ENCODE measurements around the gene HOXA3. TPM values are rescaled to one million over a fixed set of nuclear protein-coding genes. Genes with fewer than 3 reads are reported as not detected.

The HOXA3 gene
- total RNA-seq, 3 donors from 2014 or later (not counting 1 experiment from before 2014, with no cell fraction given) = 0.32 to 0.78 (median 0.35) TPM

DNA sequence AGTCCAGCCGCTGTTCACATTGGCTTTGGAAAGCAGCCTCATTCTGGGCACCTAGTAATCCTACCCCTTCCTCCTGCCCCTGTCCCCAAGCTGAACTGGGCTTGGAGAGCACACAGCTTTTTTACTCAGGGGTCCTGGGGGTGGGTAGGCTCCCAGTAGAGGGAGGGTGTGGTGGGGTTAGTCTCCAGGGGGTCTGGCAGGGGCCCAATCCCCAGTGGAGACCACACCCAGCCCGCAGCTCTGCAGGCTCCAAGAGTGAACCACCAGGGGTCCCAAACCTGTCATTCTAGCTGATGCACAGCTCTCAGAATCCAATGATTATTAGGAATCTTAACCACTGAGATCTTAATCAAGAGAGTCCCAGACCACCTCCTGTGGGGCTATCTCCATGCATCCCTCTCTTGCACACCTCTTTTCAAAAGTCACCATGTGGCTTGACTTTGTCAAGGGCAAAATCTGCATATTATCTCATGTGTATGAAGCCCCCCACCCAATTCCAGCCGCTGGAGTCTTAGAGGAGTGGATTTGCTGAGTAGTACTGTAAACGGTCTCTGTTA lies 30.0 kb upstream of the HOXA3 start:
- TF ChIP-seq, protein P1, sequence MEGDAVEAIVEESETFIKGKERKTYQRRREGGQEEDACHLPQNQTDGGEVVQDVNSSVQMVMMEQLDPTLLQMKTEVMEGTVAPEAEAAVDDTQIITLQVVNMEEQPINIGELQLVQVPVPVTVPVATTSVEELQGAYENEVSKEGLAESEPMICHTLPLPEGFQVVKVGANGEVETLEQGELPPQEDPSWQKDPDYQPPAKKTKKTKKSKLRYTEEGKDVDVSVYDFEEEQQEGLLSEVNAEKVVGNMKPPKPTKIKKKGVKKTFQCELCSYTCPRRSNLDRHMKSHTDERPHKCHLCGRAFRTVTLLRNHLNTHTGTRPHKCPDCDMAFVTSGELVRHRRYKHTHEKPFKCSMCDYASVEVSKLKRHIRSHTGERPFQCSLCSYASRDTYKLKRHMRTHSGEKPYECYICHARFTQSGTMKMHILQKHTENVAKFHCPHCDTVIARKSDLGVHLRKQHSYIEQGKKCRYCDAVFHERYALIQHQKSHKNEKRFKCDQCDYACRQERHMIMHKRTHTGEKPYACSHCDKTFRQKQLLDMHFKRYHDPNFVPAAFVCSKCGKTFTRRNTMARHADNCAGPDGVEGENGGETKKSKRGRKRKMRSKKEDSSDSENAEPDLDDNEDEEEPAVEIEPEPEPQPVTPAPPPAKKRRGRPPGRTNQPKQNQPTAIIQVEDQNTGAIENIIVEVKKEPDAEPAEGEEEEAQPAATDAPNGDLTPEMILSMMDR (IDR thresholded peaks at IDR 0.05) = no peak
- ATAC-seq (no peak), DNase-seq (no peak)
- peaks cover 42% of the 10 kb centered on the region for H3K4me1 ChIP-seq (ENCODE audit: control insufficient read depth, insufficient read depth, low read length)
- no peaks in the 10 kb centered on the region for H3K36me3 ChIP-seq (ENCODE audit: control insufficient read depth, insufficient read depth, low read length)
- peaks cover 80% of the 10 kb centered on the region for H3K27me3 ChIP-seq (ENCODE audit: control insufficient read depth, insufficient read depth, low read length)
- no peak overlapping the region for H3K27ac Mint-ChIP-seq
- H3K27ac ChIP-seq (ENCODE audit: low read length) = no peak overlapping the region
- no peaks in the 10 kb centered on the region for H3K9me3 Mint-ChIP-seq
- peaks cover 68 to 79% of the 10 kb centered on the region in 2 donors for H3K27me3 Mint-ChIP-seq (ENCODE audit: low read depth in 2 of 2)
- 60% methylated on average over 4 of the region's 4 CpGs for WGBS (ENCODE audit: insufficient coverage)
- intact Hi-C loops (cut with micrococcal nuclease) = no loop called here
- H3K4me1 Mint-ChIP-seq = peaks cover 27 to 37% of the 10 kb centered on the region in 2 donors
- no peak overlapping the region for H3K4me3 ChIP-seq (ENCODE audit: low read length)
- no peaks in the 10 kb centered on the region for H3K9me3 ChIP-seq (ENCODE audit: control insufficient read depth, insufficient read depth, low read length)
- H3K4me3 Mint-ChIP-seq = peak overlapping the region; percentile 37
- peaks cover 7% of the 10 kb centered on the region for H3K36me3 Mint-ChIP-seq

DNA sequence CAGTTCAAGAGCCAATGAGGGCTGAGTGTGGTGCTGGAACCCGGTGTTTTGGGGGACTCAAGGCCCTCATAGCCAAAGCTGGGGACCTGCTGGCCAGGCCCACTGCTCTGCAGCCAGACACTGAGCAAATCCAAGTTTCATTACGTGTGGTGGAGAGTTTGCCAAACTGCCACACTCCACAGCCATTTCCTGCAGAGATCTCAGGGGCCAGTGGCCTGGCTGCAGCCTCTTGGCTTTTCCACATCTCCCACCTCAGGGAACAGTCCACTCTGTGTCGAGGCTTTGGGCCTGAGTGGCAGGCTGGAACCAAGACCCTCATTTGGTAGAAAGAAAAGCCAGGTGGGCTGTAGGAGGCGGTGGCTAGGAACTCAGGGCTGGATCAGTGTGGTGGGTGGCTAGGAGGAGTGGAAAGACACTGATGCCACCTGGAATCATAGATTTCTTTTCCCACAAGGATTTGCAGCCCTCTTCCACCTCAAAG lies 29.5 kb upstream of the HOXA3 start:
- peaks cover 42% of the 10 kb centered on the region for H3K4me1 ChIP-seq (ENCODE audit: control insufficient read depth, insufficient read depth, low read length)
- Mint-ChIP-seq H3K27ac (no peak overlapping the region), H3K4me1 (peaks cover 27 to 37% of the 10 kb centered on the region in 2 donors), H3K4me3 (no peak overlapping the region), H3K9me3 (no peaks in the 10 kb centered on the region), H3K36me3 (peaks cover 7% of the 10 kb centered on the region), H3K27me3 (ENCODE audit: low read depth in 2 of 2) (peaks cover 64 to 74% of the 10 kb centered on the region in 2 donors)
- no peak overlapping the region for H3K27ac ChIP-seq (ENCODE audit: low read length)
- peaks cover 74% of the 10 kb centered on the region for H3K27me3 ChIP-seq (ENCODE audit: control insufficient read depth, insufficient read depth, low read length)
- H3K4me3 ChIP-seq (ENCODE audit: low read length) = no peak overlapping the region
- H3K9me3 ChIP-seq (ENCODE audit: control insufficient read depth, insufficient read depth, low read length) = no peaks in the 10 kb centered on the region
- no peak for ATAC-seq
- TF ChIP-seq, protein P1 (IDR thresholded peaks at IDR 0.05) = no peak
- peak in 1 of 2 donors; percentile 12 for DNase-seq
- intact Hi-C loops (cut with micrococcal nuclease) = no loop called here
- WGBS (ENCODE audit: insufficient coverage) = 86% methylated on average over 3 of the region's 4 CpGs
- H3K36me3 ChIP-seq (ENCODE audit: control insufficient read depth, insufficient read depth, low read length) = no peaks in the 10 kb centered on the region

DNA sequence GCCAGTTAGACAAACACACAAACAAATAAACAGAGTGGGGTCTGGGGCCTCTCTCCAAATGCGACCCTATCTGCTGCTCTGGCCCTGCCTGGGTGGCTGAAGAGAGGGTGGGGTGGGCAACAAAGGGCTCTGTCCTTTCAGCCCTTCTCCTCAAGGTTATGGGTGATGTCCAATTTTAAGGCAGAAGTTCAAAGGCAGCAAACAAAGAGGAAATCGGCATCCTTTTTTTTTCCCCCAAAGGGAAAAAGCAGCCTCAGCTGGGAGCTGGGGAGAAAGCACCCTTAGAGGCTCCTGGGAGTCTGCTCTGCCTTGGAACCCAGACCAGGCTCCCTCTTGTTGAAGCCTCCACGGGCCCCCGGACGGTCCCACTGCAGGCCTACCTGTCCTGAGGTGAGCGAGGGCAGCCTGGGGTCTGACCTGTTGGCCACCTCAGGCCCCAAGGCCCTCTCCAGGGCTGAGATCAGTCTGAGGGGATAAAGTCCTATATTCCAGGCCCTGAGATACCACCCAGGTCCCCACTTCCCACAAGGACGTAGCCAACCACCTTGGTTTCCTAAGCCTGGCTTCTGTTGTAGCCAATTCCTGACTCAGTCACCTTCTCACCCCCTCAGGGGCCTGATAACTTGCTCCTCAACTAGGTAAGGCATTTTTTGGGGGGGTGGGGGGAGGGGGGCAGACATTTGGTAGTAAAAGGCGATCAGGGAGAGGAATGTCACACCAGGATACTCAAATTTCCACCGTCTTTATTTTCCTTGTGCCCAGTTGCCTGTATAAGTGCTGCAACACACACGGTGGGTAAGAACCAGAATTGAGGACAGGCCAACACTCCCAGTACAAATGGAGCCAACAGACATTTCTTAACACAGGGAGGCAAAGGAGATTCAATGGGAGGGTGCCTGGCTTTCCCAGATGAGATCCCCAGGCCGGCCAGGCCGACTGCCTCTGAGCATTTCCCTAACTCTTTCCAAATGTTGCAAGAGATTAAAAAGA lies 28.3 kb upstream of the HOXA3 start:
- peak in 1 of 2 donors; percentile 15 for DNase-seq
- no peak overlapping the region for H3K4me3 ChIP-seq (ENCODE audit: low read length)
- Mint-ChIP-seq H3K4me3 (no peak overlapping the region), H3K9me3 (no peaks in the 10 kb centered on the region), H3K27ac (no peak overlapping the region), H3K36me3 (peaks cover 7% of the 10 kb centered on the region), H3K27me3 (ENCODE audit: low read depth in 2 of 2) (peaks cover 58 to 69% of the 10 kb centered on the region in 2 donors), H3K4me1 (peaks cover 17 to 30% of the 10 kb centered on the region in 2 donors)
- H3K27me3 ChIP-seq (ENCODE audit: control insufficient read depth, insufficient read depth, low read length) = peaks cover 70% of the 10 kb centered on the region
- TF ChIP-seq, protein P1 (IDR thresholded peaks at IDR 0.05) = no peak
- no peaks in the 10 kb centered on the region for H3K36me3 ChIP-seq (ENCODE audit: control insufficient read depth, insufficient read depth, low read length)
- intact Hi-C loops (cut with micrococcal nuclease) = no loop called here
- H3K9me3 ChIP-seq (ENCODE audit: control insufficient read depth, insufficient read depth, low read length) = no peaks in the 10 kb centered on the region
- WGBS (ENCODE audit: insufficient coverage) = 90% methylated on average over 12 of the region's 12 CpGs
- peaks cover 38% of the 10 kb centered on the region for H3K4me1 ChIP-seq (ENCODE audit: control insufficient read depth, insufficient read depth, low read length)
- ATAC-seq = no peak
- H3K27ac ChIP-seq (ENCODE audit: low read length) = no peak overlapping the region
